Activated CD8-positive, alpha-beta memory T cell treated with anti-CD3 and anti-CD28 coated beads for 4 hours (primary cell): ENCODE results near the gene UFD1.

Experiments used
- DNase-seq, 2 donors: peaks; one replicate each; pipeline ENCODE4 v3.0.0-alpha.2; 2020; ENCODE audit warnings: low read depth in 2 of 2

UFD1 gene

DNA sequence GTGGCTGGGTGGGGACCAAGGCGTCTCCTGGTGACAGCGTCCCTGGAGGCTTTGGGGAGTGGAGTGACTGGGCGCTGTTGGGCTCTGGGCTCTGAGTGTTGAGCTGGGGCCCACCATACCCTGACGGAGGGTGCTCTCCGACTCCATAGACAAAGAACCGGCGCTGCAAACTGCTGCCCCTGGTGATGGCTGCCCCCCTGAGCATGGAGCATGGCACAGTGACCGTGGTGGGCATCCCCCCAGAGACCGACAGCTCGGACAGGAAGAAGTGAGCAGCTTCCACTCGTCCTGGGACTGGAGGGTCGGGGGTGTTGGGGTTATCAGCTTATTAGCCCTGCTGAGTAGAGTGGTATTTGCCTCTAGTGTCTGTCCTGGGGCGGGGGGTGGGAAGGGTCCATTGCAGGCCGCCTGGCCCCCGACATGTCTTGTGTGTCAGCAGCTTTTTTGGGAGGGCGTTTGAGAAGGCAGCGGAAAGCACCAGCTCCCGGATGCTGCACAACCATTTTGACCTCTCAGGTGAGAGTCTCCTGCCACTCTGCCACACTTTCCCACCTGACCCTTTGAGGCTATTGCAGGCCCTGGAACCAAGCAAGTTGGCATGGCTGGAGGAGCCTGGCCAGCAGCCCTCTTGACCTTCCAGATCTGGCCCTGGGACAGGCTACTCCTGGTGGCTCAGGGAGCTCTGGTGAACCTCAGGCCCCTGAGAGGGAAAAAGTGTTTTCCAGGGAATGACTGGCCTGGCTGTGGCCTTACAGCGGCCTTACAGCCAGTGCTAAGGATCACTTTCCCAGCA, 37.6 kb upstream of the UFD1 start:
- no peak for DNase-seq

- no peak for DNase-seq
These were observed 36.8 kb upstream of the UFD1 start for GRCh38 chr22:19515654-19516377.

DNA sequence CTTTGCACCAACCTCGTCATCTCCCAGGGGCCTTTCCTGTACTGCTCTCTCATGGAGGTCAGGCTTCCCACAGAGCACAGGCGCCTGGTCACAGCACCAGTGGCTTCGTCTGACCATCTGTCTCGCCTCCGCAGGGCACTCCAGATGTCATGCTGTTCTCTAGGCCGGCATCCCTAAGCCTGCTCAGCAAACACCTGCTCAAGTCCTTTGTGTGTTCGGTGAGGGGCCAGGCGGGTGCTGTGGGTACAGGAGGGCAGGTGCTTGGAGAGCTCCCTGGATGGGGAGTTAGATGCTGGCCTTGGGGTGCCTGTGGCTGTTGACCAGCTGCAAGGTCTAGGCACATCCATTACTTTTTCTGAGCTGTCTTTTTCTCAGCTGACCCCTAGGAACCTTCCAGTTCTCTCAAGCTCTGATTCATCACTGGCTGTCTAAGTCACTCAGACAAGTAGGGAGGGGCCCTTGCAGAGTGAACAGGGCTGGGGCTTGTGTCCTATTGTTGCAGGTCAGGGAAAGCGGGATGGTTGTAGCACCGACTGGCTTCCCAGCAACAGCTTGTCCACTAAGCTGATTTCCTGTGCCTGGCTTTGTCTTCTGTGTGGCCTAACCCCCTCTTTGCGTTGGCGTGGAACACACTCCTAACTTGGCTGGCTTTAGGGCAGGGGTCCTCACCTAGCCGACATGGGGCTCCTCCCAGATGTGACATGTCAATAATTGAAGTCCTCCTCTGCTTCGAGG, 36.0 kb upstream of the UFD1 start:
- DNase-seq: no peak

DNA sequence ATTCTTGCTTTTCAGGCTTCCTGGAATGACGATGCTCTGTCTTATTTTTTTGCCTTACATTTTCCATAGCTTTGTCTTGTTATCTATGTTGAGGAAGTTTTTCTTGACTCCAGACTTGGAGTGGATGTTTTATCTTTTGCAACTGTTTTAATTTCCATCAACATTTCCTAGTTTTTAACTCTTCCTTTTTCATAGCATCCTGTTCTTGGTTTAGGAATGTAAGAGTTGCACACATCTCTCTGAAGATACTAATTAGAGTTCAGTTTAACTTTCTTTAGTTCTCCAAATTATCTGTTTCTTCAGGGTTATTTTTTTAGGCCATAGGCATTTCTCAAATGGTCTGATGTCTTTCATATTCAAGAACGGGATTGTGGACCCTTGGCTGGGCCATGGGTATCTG, 34.8 kb upstream of the UFD1 start:
- no peak for DNase-seq

GRCh38 chr22:19510919-19511341, 31.9 kb upstream of the UFD1 start:
- no peak for DNase-seq

- DNase-seq: no peak
These were observed 30.9 kb upstream of the UFD1 start for GRCh38 chr22:19509923-19510322.

DNA sequence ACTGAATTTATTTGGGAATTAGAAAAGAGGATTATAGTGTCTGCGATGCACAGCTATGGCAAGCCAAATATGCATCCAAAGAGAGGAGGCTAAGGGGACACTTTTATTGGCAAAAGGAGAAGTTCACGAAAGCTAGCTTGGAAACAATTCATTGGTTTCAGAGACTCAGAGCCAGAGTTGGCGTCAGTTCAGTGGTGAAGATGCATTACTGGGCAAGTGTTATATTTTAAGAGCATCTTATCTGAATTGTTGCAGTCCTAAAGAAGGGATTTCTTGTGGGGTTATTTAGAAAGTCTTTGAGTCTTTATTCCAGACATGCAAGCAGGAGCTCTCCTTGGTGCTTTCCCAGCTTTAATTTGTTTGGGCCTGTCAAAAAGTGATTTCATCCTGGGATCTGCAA, 30.2 kb upstream of the UFD1 start:
- DNase-seq: no peak

GRCh38 chr22:19508024-19508776, 29.2 kb upstream of the UFD1 start:
- DNase-seq: no peak

DNA sequence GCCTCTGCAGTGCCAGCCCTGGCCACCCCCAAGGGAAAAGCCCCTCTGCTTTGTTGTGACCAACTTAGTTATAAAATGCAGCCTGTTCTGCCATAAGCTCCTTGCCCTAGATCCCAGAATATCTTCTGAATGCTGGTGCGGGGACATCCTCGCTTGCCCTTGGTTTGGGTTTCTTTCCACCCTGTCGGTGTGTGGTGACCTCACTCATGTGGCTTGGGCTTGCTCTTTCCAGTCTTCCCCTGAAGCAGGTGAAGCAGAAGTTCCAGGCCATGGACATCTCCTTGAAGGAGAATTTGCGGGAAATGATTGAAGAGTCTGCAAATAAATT, 28.5 kb upstream of the UFD1 start:
- no peak for DNase-seq

- DNase-seq: no peak
These were observed 27.2 kb upstream of the UFD1 start for GRCh38 chr22:19506212-19506611.

DNA sequence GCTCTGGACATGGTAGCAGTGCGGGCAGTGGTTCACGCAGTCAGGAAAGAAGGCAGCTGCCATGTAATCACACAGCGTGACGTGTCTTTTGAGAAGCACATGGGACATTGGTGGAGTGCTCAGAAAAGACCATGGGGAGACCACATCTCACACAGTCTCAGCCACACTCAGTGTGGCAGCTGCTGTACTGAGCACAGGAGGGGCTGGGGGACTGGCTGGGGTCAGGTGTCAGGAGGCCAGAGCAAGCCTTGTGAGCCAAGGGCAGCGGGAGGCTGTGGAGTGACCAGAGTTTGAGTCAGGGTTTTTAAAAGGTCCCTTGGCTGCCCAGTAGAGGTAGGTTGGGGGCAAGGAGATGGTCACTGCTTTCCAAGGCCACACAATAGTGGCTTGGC, 26.7 kb upstream of the UFD1 start:
- no peak for DNase-seq

DNA sequence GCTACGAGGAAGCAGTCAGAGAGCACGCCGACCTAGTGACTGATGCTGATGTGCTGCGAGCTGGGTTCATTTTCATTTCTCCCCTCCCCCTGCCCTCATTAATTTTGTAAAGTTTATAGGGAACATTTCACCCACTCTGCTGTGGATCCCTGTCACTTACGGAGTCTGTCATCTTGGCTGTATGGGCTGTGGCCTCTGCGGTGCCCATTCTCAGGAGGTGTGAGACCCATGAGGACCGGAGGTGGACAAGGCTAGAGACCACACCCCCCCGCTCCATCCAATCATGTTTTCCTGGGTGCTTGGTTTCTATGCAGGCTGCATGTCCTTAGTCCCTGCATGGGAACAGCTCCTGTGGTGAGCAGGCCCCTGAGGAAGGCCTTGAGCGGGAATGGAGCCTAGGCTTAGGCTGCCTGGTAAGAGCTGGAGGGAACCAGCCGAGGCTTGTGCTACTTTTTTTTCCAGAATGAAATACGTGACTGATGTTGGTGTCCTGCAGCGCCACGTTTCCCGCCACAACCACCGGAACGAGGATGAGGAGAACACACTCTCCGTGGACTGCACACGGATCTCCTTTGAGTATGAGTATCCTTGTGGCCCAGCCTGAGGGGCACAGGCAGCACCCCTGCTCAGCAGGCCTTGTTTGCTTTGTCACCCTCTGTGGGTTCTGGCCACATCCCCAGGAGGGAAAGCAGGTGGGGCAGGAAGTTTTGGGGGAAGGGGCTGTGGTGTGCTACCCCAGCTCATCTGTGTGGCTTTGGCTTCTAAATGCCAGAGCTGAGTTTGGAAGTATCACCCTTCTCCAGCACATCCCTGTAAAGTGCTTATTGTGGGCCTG, 26.1 kb upstream of the UFD1 start:
- DNase-seq: no peak

GRCh38 chr22:19503869-19504268, 24.9 kb upstream of the UFD1 start:
- DNase-seq: no peak

DNA sequence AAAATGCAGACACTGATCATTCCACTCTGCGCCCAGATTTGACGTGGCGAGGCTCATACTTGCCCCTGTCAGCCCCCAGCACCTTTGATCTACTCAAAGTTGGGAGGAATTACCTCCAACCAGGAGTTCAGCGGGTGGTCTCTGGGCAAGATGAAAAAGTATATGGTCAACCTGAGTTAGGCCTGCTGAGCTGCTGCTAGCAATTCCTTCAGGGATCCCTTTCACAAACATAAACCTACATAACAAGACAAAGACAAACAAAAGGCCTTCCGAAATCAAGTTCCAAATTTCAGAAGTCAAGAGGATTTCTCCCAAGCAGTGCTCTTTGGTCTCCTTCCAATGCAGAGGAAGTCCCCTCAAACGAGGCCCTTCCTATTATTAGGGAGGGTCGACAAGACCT, 24.4 kb upstream of the UFD1 start:
- no peak for DNase-seq

DNA sequence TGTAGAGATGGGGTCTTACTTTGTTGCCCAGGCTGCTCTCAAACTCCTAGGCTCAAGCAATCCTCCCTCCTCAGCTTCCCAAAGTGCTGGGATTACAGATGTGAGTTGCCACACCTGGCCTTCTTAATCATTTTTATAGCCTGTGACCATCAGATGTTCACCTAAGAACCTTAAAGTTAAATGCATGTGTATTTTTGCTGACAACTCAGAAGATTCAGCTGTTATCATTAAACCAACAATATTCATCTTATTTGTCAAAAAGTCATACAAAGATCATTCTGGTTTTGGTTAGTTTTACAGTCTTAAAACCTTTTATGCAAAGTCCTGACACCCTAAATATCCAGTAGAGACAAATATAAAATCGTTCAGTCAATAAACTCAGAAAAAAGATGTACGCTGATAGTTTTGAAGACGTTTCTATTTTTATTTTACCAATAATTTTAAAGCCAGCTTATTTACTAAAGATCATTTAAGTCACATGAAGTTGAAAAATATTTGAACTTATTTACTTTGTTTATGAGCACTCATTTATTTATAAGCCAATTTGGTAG, 23.0 kb upstream of the UFD1 start:
- DNase-seq: no peak

GRCh38 chr22:19499880-19500242, 20.9 kb upstream of the UFD1 start:
- no peak for DNase-seq

GRCh38 chr22:19499236-19499879, 20.4 kb upstream of the UFD1 start:
- no peak for DNase-seq

DNA sequence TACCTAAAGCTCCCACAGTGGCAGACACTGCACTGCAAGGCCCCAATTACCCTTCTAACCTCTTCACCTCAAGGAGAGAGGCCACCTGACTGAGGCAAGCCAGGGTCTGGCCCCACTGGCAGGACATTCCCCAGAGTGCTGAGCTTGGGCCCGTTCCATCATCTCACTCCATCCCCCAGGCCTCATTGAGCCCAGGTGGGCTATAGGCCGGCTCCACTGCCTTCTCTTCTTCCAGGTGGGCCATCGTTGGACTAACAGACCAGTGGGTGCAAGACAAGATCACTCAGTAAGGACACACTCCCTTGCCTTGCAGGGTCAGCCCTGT, 19.8 kb upstream of the UFD1 start:
- no peak for DNase-seq

GRCh38 chr22:19498154-19498865, 19.3 kb upstream of the UFD1 start:
- DNase-seq: no peak

DNA sequence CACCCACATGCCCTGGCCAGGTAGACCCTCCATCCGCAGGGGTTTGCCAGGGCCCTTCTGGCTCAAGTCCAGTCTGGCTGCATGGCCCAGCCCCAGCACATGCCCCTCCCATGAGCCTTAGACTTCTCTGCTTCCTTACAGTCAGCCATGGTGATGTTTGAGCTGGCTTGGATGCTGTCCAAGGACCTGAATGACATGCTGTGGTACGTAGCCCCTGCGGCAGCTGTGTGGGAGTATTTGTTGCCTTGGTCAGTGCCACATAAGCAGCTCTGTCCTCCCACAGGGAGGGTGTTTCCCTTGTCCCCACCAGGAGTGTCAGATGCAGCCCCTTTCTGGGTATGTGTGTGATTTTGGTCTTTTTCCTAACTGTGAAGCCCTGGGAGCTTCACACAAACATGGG, 18.3 kb upstream of the UFD1 start:
- DNase-seq: no peak
